ENCODE data around the gene SLC17A7.

- TF ChIP-seq, protein P1, sequence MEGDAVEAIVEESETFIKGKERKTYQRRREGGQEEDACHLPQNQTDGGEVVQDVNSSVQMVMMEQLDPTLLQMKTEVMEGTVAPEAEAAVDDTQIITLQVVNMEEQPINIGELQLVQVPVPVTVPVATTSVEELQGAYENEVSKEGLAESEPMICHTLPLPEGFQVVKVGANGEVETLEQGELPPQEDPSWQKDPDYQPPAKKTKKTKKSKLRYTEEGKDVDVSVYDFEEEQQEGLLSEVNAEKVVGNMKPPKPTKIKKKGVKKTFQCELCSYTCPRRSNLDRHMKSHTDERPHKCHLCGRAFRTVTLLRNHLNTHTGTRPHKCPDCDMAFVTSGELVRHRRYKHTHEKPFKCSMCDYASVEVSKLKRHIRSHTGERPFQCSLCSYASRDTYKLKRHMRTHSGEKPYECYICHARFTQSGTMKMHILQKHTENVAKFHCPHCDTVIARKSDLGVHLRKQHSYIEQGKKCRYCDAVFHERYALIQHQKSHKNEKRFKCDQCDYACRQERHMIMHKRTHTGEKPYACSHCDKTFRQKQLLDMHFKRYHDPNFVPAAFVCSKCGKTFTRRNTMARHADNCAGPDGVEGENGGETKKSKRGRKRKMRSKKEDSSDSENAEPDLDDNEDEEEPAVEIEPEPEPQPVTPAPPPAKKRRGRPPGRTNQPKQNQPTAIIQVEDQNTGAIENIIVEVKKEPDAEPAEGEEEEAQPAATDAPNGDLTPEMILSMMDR (IDR thresholded peaks at IDR 0.05) = no peak
- TF ChIP-seq EP300 (IDR thresholded peaks at IDR 0.05) = no peak
These were observed 6.4 kb upstream of the SLC17A7 start for GRCh38 chr19:49447485-49448431.

All from ovary (tissue), 3 donors.